NCI-H1436 (cell line): ENCODE data around the gene ZFP64.
"Not testable (repeated sequence)": the region's sequence is repeated elsewhere in the genome, so short reads cannot be mapped to it uniquely, and the experiment has no call there.

Experiments
- DNase-seq: peaks from one replicate; lab custom pipeline; 2025; lab: John Stamatoyannopoulos, UW

ZFP64 gene

DNA sequence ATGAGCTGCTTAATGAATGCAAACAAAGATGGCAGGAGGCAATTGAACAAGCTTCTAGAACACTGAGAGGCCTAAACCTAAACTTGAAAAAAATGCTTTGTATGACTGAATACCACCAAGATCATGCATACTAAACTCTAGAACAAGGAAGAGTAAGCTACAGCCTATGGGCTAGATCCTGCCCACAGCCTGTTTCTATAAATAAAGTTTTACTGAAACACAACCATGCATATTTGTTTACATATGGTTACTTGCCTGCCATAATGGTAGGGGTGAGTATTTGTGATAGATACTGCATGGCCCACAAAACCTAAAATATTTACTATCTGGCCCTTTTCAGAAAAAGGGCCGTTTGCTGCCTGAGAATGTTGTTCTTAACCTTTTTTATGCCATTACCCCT lies 37.0 kb downstream of the ZFP64 start:
- no peak for DNase-seq

DNA sequence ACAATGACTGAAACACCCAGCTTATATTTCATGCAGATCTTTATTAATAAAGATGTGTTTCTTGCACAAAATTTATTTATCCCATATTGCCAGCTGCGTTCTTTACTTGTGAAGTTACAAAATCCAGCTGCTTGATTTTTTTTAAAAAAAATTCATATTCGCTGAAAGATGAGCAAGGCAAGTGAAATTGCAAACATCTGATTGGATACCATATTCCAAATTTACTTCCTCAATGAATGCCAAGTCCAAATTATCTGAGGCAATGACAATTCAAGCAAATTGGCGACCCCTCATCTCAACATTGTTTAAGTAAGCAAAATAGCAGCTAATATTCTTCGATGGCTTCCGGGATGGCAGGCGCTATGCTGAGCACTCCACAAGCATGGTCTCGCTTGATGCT lies 37.7 kb downstream of the ZFP64 start:
- DNase-seq, result no peak

DNA sequence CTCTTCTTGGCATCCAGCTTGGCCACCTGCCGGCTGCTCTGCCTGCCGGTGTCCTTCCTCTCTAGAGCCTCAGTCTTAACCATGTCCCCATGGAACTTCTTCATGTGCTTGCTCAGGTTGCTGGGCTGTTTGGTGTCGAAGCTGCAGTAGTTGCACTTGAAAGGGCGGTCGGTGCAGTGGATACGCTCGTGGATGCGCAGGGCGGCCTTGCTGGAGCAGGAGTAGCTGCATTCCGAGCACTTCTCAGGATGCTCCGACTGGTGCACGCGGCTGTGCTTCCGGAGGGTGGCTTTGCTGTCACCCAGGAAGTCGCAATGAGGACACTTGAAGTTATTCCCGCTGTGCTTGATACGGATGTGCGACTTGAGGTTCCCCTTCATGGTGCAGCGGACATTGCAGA lies 38.7 kb downstream of the ZFP64 start:
- DNase-seq, result no peak

DNA sequence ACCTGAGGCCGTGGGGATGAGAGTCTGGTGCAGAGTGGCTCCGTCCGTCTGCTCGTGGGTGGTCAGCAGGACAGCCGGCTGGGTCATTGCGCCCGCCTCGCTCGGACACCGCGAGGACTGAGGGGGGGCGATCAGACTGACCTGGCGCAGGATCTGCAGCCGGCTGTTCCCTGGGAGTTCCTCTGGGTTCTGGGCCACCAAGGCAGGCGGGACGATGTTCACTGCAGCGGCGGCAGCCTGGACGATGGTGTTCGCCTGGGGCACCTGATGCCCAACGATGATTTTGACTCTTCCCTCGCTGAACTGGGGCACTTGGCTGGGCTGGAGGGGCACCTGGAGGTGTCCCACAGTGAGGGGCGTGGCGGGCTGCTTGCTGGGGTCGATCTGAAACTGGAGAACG lies 39.2 kb downstream of the ZFP64 start:
- no peak for DNase-seq

DNA sequence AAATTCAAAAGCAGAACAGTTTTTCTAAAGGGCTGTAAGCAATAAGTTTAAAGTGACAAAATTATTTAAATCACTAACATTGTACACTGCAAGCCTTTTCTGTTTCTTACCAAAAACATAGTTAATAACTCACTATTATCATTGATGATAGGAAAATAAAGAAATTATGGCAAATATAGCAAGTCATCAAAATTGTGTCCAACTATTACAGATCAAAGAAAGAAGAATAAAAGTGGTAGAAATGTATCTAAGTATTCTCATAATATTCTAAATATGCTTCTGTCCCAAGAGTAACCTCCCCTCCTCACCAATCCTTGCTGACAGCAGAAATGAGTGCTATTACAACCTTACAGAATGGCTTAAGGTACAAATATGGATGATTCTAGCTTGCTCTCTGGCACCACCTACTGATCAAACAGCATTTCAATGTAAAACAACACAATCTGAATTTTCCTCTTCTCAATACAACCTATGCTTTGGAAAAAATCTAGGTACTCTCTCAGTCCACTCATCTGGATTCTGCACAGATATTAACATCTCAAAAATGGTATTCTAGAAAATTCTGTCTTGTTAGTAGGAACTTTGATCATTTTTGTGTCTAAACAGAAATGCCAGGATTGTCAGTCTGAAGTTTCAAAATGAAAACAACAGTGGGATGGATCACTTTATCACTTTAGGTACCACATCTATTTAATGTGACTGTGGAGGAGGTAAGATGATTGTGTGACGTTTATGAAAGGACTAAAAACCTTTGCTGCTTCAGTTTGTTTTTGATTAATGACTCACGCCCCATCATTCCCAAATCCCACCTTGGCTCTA lies 40.9 kb downstream of the ZFP64 start:
- DNase-seq, result peak; percentile 22

DNA sequence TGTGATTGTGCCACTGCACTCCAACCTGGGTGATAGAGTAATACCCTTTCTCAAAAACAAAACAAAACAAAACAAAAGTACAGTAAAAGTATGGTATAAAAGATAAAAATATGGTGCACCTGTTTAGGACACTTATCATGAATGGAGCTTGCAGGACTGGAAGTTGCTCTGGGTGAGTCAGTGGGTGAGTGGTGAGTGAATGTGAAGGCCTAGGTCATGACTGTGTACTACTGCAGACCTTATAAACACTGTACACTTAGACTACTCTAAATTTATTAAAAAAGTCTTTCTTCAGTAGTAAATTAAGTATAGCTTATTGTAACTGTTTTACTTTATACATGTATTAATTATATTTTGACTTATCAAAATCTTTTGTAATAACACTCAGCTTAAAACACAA lies 46.0 kb downstream of the ZFP64 start:
- DNase-seq, result no peak

DNA sequence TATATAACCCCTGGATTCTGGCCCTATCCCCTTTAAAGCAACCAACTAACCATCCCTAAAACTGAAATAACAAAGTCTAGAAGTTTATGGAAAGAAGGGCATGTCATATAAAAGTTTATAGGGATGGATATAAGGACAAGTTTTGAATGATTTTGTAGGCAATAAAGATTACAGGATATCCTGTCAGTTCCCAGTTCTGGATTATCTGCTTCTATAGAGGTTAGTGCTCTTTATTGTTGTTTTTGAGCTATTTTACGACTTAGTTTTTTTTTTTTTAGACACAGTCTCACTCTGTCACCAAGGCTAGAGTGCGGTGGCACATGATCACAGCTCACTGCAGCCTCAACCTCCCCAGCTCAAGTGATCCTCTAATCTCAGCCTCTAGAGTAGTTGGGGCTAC lies 48.3 kb downstream of the ZFP64 start:
- DNase-seq, result no peak

DNA sequence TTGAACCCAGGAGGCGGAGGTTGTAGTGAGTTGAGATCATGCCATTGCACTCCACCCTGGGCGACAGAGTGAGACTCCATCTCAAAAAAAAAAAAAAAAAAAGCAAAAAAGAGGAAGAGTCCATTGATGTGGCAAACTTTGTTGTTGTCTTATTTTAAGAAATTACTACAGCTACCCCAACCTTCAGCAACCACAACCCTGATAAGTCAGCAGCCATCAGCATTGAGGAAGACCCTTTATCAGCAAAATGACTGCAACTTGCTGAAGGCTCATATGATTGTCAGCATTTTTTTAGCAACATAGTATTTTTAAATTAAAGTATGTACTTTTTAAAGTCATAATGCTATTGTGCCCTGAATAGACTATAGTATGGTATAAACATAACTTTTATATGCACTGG lies 48.8 kb downstream of the ZFP64 start:
- DNase-seq, result no peak

DNA sequence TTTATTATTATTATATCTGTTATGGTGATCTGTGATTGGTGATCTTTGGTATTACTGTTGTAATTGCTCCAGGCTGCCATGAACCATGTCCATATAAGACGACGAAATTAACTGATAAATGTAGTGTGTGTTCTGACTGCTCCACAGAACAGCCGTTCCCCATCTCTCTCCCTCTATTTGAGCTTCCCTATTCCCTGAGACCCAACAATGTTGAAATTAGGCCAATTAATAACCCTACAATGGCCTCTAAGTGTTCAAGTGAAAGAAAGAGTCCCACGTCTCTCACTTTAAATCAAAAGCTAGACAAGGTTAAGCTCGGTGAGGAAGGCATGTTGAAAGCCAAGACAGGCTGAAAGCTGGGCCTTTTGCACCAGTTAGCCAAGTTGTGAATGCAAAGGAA lies 51.6 kb downstream of the ZFP64 start:
- no peak for DNase-seq

DNA sequence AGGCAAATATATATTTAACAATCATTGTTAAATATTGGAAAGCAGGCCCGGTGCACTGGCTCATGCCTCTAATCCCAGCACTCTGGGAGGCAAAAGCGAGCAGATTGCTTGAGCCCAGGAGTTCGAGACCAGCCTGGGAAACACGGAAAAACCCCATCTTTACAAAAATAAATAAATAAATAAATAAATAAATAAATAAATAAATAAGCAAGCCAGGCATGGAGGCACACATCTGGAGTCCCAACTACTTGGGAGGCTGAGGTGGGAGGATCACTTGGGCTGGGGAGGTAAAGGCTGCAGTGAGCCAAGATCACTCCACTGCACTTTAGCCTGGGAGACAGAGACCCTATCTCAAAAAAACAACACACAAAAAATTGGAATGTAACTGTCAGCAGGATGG lies 53.7 kb downstream of the ZFP64 start:
- DNase-seq, result no peak

DNA sequence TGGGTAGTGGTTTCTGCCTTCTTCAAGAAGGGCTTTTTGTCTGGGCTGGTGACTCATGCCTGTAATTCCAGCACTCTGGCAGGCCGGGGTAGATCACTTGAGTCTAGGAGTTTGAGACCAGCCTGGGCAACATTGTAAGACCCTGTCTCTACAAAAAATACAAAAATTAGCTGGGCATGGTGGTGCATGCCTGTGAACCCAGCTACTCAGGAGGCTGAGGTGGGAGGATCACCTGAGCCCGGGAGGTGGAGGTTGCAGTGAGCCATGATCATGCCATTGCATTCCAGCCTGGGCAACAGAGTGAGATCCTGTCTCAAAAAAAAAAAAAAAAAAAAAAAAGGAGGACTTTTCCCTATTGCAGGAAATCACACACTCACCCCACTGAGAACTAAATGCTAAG lies 57.9 kb downstream of the ZFP64 start:
- DNase-seq, result not testable (repeated sequence)

DNA sequence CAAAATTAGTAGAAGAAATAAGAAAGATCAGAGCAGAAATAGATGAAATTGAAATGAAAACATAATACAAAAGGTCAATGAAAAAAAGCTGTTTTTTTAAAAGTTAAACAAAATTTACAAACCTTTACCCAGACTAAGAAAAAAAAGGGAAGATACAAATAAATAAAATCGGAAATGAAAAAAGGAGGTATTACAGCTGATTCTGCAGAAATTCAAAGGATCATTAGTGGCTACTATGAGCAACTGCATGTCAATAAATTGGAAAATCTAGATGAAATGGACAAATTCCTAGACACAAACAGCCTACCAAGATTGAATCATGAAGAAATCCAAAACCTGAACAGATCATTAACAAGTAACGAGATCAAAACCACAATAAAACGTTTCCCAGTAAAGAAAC lies 59.2 kb downstream of the ZFP64 start:
- DNase-seq, result no peak

DNA sequence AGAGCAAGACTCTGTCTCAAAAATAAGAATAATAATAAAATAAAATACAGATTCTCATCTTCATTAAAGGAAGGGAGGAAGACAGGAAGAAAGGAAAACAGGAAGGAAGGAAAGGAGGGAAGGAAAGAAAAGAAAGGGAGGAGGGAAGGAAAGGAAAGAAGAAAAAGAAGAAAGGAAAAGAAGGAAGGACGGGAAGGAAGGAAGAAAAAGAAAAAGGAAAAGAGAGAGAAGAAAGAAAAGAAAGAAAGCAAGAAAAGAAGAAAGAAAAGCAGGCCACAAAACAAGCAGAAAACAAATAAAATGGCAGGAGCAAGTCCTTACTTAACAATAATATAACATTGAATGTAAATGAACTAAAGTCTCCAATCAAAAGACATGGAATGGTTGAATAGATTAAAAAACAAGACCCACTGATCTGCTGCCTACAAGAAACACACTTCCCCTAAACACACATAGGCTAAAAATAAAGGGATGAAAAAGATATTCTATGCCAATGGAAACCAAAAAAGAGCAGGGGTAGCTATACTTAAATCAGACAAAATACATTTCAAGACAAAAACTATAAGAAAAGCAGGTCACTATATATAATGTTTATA lies 60.4 kb downstream of the ZFP64 start:
- DNase-seq, result no peak

DNA sequence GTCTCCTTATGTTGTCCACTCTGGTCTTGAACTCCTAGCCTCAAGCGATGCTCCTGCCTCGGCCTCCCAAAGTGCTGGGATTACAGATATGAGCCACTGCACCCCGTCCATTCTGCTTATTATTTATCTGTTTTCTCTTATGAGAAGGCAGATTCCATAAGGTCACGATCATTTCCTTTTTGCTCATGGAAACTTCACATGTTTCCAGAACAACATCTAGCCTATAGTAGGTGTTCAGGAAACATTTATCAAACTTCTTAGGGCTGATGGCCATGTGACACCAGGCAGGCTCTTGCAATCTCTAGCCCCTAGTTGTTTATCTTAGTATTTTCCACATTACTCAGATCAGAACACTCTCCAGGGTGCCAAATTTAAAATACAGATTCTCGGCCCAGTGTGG lies 61.2 kb downstream of the ZFP64 start:
- DNase-seq, result no peak

DNA sequence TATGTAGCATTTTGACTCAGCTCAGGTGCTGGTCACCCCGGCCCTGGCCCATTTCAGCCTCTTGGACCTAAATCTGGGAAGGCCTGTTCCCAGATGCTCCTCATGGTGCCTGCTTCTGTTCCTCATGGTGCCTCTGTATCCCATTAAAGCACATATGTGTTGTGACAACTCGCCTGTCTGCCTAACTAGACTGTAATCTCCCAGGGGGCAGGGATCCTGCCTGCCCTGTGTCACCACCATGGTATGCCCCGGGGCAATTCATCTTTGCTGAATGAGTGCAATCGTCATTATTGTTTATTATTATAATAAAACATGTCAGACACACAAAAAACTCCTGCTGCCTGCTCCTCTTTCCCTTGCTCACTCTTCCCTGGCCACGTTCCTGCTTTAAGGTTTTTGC lies 62.0 kb downstream of the ZFP64 start:
- no peak for DNase-seq

DNA sequence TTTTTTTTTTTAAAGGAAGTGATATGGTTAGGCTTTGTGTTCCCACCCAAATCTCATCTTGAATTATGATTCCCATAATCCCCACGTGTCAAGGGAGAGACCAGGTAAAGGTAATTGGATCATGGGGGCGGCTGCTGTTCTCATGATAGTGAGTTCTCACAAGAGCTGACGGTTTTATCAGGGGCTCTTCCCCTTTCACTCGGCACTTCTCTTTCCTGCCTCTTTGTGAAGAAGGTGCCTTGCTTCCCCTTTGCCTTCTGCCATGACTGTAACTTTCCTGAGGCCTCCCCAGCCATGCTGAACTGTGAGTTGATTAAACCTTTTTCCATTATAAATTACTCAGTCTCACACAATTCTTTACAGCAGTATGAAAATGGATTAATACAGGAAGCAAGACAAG lies 64.3 kb downstream of the ZFP64 start:
- DNase-seq, result no peak

DNA sequence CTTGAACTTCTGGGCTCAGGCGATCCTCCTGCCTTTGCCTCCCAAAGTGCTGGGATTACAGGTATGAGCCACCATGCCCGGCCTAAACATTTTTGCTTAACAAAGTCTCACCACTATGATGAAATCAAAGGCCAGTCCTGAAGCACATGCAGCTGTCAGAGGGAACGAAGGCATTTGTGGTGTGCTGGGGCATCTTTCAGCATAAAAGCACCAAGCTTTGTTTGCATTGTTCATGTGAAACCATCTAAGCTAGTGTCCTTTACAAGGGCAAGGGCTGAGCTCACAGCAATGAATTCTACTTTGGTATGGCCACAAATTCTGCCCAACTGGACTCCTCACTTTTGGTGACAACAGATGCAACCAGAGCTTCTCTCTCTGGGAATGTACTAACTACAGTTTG lies 66.8 kb downstream of the ZFP64 start:
- DNase-seq, result no peak

DNA sequence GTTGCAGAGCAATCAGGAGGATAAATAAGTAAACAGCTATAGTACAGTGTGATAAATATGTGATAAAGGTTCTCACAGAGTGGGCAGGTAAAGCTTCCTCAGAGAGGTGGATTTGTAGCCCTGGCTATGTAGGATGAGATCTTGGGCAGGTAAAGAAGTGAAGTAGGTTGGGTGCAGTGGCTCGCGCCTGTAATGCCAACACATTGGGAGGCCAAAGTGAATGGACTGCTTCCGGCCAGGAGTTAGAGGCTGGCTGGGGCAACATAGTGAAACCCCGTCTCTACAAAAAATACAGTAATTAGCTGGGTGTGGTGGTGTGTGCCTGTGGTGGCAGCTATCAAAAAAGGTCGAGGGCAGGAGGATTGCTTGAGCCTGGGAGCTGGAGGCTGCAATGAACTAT lies 72.9 kb downstream of the ZFP64 start:
- no peak for DNase-seq

DNA sequence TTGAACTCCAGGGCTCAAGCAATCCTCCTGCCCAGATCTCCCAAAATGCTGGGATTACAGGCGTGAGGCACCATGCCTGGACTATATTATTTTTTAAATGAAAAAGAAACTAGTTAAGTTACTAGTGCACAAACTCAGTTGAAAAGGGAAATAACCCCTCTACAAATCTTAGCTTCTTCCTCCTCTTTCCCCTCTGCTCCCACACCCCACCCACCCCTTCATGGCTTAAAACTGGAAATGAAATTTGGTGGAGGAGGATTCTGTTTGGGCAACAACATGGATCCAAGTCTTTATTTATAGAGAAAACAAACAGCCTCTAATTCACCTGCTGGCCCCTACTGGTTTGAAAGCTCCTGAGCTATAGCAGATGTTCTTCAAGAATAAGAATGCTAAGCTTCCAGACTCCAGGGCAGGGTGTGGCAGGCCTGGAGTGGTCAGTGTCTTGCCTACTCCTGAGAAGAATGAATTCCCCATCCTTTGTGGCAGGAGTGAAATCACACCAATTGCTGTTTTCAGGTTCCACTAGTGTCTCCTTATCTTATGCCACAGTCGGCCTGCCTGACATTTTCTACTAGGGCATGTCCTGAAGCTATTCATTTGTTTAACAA lies 73.5 kb downstream of the ZFP64 start:
- DNase-seq, result no peak

DNA sequence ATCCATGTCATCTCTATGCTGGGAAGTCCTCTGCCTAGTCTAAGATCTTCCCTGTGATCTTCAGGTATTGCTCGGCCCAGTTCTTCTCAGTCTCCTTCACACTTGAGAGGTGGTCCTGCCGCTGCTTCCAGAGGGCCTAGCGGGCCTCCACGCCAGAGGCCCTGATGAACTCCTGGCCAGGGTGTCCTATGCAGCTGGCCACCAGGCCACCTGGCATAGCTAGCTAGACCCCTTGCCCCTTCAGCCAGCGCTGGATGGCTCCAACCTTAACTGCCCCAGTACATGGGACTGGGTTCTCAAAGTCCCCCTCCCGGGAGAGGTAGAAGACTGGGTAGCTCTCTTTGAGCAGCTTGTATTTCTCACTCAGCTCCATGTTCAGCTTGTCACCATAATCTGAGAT lies 81.1 kb downstream of the ZFP64 start:
- DNase-seq, result no peak

DNA sequence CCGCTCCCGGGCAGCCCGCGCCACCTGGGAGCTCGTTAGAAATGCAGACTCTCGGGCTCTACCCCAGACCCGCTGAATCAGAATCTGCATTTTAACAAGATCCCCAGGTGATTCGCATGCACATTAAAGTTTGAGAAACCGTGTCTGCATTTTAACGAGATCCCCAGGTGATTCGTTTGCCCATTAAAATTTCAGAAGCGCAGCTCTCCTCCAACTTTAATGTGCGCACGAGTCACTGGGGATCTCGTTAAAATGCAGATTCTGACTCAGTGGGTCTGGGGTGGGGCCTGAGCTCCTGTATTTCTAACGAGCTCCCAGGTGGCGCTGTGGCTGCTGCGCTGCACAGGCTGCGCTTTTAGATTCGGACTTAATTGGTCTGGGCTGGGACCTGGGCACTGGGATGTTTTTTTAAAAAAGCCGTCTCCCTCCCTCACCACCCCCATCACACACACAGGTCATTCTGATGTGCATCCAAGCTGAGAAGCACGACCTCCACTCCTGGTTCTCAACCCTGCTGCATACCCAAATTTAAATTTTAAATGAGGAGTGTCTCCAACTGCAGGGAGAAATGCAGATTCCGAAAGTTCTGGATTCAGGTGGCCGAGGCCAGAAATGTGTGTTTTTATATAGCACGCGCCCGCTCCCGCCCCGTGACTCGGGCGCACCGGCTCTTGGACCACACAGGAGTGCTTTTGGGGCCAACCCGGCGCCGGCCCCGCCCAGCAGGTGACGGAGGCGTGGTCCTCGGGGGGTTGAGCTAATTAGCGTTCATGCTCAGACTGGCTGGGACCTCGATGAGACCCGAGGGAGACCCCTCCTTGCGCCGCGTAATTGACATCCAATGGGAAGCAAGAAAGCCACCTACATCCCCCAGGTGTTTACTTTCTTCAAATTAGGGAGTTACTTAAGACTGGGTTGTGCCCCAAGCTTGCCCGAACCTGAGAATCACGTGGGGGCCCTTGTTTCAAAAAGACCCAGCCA lies 85.8 kb downstream of the ZFP64 start:
- DNase-seq, result no peak
